Neural progenitor cell (in vitro differentiated cells): ENCODE data around the gene LRP1B.

ENCODE experiments used
- EZH2 ChIP-seq: fragments of 200-600 bp; sonication (generic); IDR thresholded peaks from 2 replicates; pipeline ENCODE4 v1.6.1; 2017; ENCODE audit warnings: antibody characterized with exemption, mild to moderate bottlenecking, moderate library complexity
- EZH2phosphoT487 ChIP-seq: fragments of 200-600 bp; sonication (generic); IDR thresholded peaks from 2 replicates; pipeline ENCODE4 v1.6.1; 2017; ENCODE audit warnings: antibody characterized with exemption
- TF ChIP-seq, protein P1 (sequence below): fragments of 200-600 bp; sonication (generic); IDR thresholded peaks from 2 replicates; pipeline ENCODE4 v1.5.1; 2017; ENCODE audit warnings: antibody characterized with exemption, mild to moderate bottlenecking

DNA sequence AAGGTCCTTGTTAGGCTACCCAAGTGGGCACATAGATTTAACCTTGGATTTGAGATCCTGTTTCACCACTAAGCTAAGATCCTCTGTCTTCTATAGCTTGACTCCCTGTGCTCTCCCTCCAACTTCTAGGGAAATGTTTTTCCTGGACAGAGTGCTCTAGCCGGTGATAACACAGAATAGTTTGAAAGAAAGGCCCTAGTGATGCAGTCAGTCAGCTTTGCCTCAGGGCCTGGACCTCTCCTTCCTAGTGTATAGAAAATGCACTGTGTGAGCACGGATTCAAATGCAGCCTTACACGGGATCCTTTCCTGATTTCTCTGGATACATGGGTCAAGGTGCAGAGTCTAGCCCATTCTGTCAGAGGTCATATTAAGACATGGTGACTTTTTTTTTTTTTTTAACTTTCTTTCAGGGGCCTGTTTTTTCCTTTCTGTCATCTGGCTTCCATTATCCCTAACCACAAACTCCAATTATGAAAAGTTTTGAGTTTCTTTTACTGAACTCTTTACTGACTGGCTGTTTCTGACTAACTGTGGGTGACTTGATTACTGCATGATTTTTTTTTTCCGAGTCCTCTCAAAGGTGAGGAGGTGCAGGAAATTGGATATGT lies 122.6 kb downstream of the LRP1B start:
- TF ChIP-seq, protein P1, sequence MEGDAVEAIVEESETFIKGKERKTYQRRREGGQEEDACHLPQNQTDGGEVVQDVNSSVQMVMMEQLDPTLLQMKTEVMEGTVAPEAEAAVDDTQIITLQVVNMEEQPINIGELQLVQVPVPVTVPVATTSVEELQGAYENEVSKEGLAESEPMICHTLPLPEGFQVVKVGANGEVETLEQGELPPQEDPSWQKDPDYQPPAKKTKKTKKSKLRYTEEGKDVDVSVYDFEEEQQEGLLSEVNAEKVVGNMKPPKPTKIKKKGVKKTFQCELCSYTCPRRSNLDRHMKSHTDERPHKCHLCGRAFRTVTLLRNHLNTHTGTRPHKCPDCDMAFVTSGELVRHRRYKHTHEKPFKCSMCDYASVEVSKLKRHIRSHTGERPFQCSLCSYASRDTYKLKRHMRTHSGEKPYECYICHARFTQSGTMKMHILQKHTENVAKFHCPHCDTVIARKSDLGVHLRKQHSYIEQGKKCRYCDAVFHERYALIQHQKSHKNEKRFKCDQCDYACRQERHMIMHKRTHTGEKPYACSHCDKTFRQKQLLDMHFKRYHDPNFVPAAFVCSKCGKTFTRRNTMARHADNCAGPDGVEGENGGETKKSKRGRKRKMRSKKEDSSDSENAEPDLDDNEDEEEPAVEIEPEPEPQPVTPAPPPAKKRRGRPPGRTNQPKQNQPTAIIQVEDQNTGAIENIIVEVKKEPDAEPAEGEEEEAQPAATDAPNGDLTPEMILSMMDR, result no peak
- no peak for TF ChIP-seq EZH2phosphoT487
- no peak for TF ChIP-seq EZH2
